GM12801 (cell line): ENCODE results near the gene KIF17.

Experiments used
- TF ChIP-seq, protein P1 (sequence below): IDR thresholded peaks from one replicate; pipeline ENCODE4 v1.5.1; 2011; ENCODE audit warnings: control low read depth; ENCODE audit not compliant: insufficient read length; ENCODE audit errors: extremely low read depth

KIF17 gene

DNA sequence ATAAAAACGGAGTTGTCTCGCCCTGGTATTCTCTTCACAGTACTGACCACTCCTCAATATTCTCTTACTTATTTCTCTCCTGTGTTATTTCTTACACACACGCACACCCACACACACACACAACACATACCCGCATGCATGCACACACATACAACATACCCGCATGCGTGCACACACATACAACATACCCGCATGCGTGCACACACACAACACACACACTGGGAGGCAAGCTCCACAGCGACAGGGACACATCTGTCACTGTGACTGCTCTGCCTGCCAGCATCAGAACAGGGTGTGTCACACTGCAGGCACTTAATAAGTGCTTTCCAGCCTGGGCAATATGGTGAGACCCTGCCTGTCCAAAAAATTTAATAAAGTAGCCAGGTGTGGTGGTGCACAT lies 35.8 kb downstream of the KIF17 start:
- TF ChIP-seq, protein P1, sequence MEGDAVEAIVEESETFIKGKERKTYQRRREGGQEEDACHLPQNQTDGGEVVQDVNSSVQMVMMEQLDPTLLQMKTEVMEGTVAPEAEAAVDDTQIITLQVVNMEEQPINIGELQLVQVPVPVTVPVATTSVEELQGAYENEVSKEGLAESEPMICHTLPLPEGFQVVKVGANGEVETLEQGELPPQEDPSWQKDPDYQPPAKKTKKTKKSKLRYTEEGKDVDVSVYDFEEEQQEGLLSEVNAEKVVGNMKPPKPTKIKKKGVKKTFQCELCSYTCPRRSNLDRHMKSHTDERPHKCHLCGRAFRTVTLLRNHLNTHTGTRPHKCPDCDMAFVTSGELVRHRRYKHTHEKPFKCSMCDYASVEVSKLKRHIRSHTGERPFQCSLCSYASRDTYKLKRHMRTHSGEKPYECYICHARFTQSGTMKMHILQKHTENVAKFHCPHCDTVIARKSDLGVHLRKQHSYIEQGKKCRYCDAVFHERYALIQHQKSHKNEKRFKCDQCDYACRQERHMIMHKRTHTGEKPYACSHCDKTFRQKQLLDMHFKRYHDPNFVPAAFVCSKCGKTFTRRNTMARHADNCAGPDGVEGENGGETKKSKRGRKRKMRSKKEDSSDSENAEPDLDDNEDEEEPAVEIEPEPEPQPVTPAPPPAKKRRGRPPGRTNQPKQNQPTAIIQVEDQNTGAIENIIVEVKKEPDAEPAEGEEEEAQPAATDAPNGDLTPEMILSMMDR, result no peak

DNA sequence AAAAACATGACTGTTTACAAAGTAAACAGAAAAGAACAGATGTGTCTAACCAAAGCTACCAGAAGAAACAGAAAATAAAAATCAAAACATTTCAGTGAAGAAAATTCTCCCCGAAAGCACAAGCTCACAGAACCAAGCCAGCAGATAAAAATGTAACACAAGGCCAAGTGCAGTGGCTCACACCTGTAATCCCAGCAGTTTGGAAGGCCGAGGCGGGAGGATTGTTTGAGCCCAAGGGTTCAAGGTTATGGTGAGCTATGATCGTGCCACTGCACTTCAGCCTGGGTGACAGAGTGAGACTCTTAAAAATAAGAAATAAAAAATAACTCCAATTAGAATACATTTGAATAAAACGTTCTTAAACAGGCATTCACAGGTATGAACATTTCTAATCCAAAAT lies 37.5 kb downstream of the KIF17 start:
- TF ChIP-seq, protein P1, result no peak

DNA sequence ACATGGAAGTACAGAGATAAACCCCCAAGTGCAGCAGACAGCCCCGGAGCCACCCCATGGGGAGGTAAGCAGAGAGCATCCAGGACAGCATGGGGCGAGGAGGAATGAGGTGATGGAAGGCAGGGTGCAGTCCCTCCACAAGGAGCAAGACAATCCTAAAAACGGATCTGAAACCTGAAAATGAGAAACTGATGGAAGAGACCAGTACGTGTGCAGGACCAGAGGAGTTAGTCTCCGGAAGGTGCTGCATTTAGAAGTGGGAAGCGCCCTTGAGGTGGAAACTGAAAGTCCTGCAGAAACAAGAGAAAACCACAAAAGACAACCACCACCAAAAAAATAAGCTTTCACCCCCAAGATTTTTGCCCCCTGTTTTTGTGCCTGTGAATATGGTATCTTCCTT lies 39.2 kb downstream of the KIF17 start:
- TF ChIP-seq, protein P1, result no peak

DNA sequence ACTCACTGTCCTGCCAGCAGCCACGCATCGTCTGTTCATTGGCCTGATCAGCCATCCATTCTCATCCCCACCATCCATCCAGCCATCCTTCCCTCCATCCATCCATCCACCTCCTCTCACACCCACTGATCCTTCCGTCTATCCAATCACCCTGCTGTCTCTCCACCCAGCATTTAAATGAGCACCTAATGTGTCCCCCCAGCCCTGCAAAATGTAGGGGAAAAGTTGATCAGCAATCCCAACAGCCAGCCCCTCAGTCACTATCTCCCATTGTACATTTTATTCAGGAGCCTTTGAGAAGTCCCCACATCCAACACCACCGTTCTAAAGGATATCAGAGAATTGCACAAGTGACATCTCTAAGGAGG lies 45.6 kb downstream of the KIF17 start:
- TF ChIP-seq, protein P1, result no peak

DNA sequence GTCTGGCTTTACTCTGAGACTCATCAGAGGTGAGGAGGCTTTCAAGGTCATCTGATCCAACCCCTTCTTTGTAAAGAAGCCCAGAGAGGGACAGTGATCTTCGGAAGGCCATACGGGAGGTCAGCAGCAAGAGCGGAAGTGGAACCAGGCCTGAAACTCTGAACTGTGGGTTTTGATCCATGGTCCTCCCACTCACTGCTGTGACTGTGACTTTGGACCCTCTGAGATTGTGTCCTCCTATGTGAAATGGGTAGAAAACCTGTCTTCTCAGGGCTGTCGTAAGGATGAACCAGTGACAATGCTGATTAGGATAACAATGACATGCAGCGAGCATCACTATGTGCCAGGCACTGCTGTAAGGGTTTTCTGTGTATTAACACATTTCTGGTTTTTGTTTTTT lies 46.9 kb downstream of the KIF17 start:
- TF ChIP-seq, protein P1, result no peak

DNA sequence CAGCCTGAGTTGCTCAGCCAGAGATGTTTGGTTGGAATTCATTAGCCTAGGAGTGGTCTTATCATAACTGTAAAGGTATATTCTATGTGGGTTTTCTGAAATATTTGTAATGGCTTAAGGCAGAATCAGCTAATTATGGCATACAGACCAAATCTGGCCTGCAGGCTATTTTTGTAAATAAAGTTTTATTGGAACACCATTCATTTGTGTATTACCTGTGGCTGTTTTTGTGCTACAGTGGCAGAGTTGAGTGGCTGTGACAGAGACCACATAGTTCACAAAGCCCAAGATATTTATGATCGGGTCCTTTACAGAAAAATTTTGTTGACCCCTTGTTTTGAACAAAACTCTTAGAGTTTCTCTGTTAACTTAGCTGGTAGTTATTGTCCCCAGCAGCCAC lies 49.2 kb downstream of the KIF17 start:
- TF ChIP-seq, protein P1, result no peak

DNA sequence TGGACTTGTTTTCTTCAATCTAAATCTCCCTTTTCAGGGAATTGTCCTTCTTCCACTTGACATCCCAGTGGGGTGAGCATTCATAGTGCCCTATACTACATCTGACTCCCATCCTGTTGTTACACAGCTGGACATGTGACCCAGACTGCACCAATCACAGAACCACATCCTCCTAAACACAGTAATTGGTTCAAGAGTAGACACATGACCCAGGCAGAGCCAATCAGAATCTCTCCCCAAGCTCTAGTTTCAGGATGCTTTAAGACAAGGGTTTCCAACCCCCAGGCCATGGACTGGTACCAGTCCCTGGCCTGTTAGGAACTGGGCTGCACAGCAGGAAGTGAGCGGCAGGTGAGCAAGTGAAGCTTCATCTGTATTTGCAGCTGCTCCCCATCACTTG lies 51.0 kb downstream of the KIF17 start:
- TF ChIP-seq, protein P1, result no peak

DNA sequence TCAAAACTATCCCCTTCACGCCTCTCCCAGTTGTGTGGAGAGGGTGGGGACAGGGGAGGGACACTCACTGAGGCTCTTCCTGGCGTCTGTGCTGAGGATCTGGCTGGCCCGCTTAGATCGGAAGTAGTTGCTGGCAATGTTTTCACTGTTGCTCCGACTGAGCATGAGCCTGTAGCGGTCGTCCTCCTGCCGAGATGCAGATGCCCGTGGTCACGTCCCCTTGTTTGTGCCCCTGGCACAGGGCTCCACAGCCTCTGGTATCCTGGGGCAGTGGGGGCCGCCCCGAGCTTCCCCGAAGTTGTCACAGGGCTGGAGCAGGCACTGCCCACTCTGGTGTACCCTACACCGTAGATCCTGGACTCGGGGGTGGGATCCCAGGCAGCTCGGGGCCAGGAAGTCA lies 51.7 kb downstream of the KIF17 start:
- TF ChIP-seq, protein P1, result no peak
